PC-3 (cell line): ENCODE measurements around the gene HIP1R. TPM values are rescaled to one million over a fixed set of nuclear protein-coding genes. Genes with fewer than 3 reads are reported as not detected.
"Not testable (repeated sequence)": the region's sequence is repeated elsewhere in the genome, so short reads cannot be mapped to it uniquely, and the experiment has no call there.

Experiments used
- ATAC-seq: fragments of 200-7000 bp; cut with Tn5 transposase; 2 replicates; pipeline ENCODE4 v1.9.1; 2020; ENCODE audit warnings: mild to moderate bottlenecking, moderate library complexity
- BruUV-seq: library from RNA; stranded (reverse); fragments of 400-500 nt; replicated peaks from 2 replicates; lab custom pipeline; 2021; lab: Mats Ljungman, UMichigan
- CTCF ChIA-PET: fragments of 300-600 bp; sonication (Branson Sonifier 250); formaldehyde crosslinking; loops from one replicate; lab custom pipeline; 2022; ENCODE audit warnings: antibody characterized with exemption; lab: Charles Lee
- POLR2A ChIA-PET: fragments of 300-600 bp; sonication (Branson Sonifier 250); formaldehyde crosslinking; loops from one replicate; lab custom pipeline; 2022; ENCODE audit warnings: antibody characterized with exemption; ENCODE audit not compliant: unreplicated experiment; lab: Charles Lee
- DNase-seq: peaks from one replicate; pipeline ENCODE4 v3.0.0-alpha.2; 2015
- H2AFZ ChIP-seq: fragments of 300-600 bp; sonication (generic); 2 replicates; pipeline ENCODE4 v1.6.0; 2016; ENCODE audit warnings: antibody characterized with exemption, low read length
- H3F3A ChIP-seq: fragments of 300-600 bp; sonication (generic); one replicate; pipeline ENCODE4 v1.6.0; 2017; ENCODE audit warnings: antibody characterized with exemption, low read length, control low read depth, mild to moderate bottlenecking; ENCODE audit not compliant: unreplicated experiment
- H3K27ac ChIP-seq: fragments of 300-600 bp; sonication (generic); 2 replicates; pipeline ENCODE4 v1.5.1; 2016; ENCODE audit warnings: mild to moderate bottlenecking, low read length
- H3K27me3 ChIP-seq: fragments of 300-600 bp; sonication (generic); 2 replicates; pipeline ENCODE4 v1.6.1; 2016; ENCODE audit warnings: low read length, mixed read lengths
- H3K36me3 ChIP-seq: fragments of 300-600 bp; sonication (generic); 2 replicates; pipeline ENCODE4 v1.6.1; 2016; ENCODE audit warnings: low read depth, mixed run types, low read length, mixed read lengths
- H3K4me1 ChIP-seq: fragments of 300-600 bp; sonication (generic); 2 replicates; pipeline ENCODE4 v1.5.1; 2016; ENCODE audit warnings: low read length; ENCODE audit not compliant: insufficient read depth
- H3K4me2 ChIP-seq: fragments of 300-600 bp; sonication (generic); 2 replicates; pipeline ENCODE4 v1.6.0; 2016; ENCODE audit warnings: low read length
- H3K4me3 ChIP-seq: fragments of 300-600 bp; sonication (generic); 2 replicates; pipeline ENCODE4 v1.5.1; 2016; ENCODE audit warnings: mild to moderate bottlenecking, low read length, mixed read lengths
- H3K79me2 ChIP-seq: fragments of 300-600 bp; sonication (generic); 2 replicates; pipeline ENCODE4 v1.6.1; 2017; ENCODE audit warnings: low read length, mixed read lengths
- H3K9ac ChIP-seq: fragments of 300-600 bp; sonication (generic); 2 replicates; pipeline ENCODE4 v1.6.0; 2016; ENCODE audit warnings: mild to moderate bottlenecking, low read length
- H3K9me2 ChIP-seq: fragments of 300-600 bp; sonication (generic); replicated peaks from 2 replicates; pipeline ENCODE4 v1.6.1; 2016; ENCODE audit warnings: mixed run types, low read length, mixed read lengths
- H3K9me3 ChIP-seq: fragments of 300-600 bp; sonication (generic); 2 replicates; pipeline ENCODE4 v1.6.1; 2016; ENCODE audit warnings: low read length, mixed read lengths
- H4K20me1 ChIP-seq: fragments of 300-600 bp; sonication (generic); 2 replicates; pipeline ENCODE4 v1.6.1; 2016; ENCODE audit warnings: low read length, mixed read lengths
- EZH2 ChIP-seq: fragments of 300-600 bp; sonication (generic); IDR thresholded peaks from one replicate; pipeline ENCODE4 v1.6.1; 2017; ENCODE audit warnings: antibody characterized with exemption, mild to moderate bottlenecking, low read length; ENCODE audit not compliant: unreplicated experiment
- EZH2phosphoT487 ChIP-seq: fragments of 300-600 bp; sonication (generic); IDR thresholded peaks from 2 replicates; pipeline ENCODE4 v1.6.1; 2018; ENCODE audit warnings: mild to moderate bottlenecking, antibody characterized with exemption, low read length, borderline replicate concordance
- intact Hi-C: fragments of 100-400 bp; cut with micrococcal nuclease; formaldehyde crosslinking; loops from 2 replicates; pipeline ENCODE4 v1.9.0; 2023
- total RNA-seq: library from RNA; depleted of rRNA; stranded (reverse); fragments of >200 nt; gene quantifications from 2 replicates; pipeline ENCODE4 v1.2.3, GENCODE V29; 2014
- TF ChIP-seq, protein P1 (sequence below): fragments of 300-600 bp; sonication (generic); conservative IDR thresholded peaks from 2 replicates; pipeline ENCODE4 v1.5.1; 2017; ENCODE audit warnings: antibody characterized with exemption, low read depth, mild to moderate bottlenecking, low read length

HIP1R gene
- total RNA-seq, 1 experiment from 2014 or later, result 46.1 TPM

DNA sequence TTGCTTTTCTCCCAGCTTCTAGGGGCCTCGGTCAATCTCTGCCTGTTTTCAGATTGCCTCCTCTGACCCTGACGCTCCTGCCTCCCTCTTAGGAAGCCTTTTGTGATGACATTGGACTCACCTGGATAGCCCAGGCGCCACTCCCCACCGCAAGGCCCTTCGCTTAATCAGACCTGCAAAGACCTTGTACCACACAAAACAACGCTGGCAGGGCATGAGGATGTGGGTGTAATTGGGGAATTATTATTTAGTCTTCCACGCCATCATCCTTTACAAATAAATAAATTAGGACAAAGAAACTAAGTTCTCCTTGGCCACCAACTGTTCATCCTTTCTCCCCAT is 68.4 kb downstream of the HIP1R start:
- ChIA-PET CTCF (no interaction called here), POLR2A (no interaction called here)
- H3K79me2 ChIP-seq, result no peaks in the 10 kb centered on the region
- no peak overlapping the region for H2AFZ ChIP-seq
- H3K9ac ChIP-seq, result no peak overlapping the region
- H3K9me3 ChIP-seq, result no peaks in the 10 kb centered on the region
- H3K27me3 ChIP-seq, result no peaks in the 10 kb centered on the region
- H3F3A ChIP-seq, result no peaks in the 10 kb centered on the region
- H3K36me3 ChIP-seq, result no peaks in the 10 kb centered on the region
- no peaks in the 10 kb centered on the region for H3K9me2 ChIP-seq
- H4K20me1 ChIP-seq, result no peaks in the 10 kb centered on the region
- no peak overlapping the region for H3K4me2 ChIP-seq
- H3K4me3 ChIP-seq, result no peak overlapping the region
- peaks cover 12% of the 10 kb centered on the region for H3K4me1 ChIP-seq
- no peak overlapping the region for H3K27ac ChIP-seq
- TF ChIP-seq EZH2phosphoT487 (no peak), EZH2 (no peak)
- TF ChIP-seq, protein P1, sequence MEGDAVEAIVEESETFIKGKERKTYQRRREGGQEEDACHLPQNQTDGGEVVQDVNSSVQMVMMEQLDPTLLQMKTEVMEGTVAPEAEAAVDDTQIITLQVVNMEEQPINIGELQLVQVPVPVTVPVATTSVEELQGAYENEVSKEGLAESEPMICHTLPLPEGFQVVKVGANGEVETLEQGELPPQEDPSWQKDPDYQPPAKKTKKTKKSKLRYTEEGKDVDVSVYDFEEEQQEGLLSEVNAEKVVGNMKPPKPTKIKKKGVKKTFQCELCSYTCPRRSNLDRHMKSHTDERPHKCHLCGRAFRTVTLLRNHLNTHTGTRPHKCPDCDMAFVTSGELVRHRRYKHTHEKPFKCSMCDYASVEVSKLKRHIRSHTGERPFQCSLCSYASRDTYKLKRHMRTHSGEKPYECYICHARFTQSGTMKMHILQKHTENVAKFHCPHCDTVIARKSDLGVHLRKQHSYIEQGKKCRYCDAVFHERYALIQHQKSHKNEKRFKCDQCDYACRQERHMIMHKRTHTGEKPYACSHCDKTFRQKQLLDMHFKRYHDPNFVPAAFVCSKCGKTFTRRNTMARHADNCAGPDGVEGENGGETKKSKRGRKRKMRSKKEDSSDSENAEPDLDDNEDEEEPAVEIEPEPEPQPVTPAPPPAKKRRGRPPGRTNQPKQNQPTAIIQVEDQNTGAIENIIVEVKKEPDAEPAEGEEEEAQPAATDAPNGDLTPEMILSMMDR, result no peak
- DNase-seq, result no peak
- intact Hi-C loops, result no loop called here
- no peak for ATAC-seq
- no TSS peak for BruUV-seq

DNA sequence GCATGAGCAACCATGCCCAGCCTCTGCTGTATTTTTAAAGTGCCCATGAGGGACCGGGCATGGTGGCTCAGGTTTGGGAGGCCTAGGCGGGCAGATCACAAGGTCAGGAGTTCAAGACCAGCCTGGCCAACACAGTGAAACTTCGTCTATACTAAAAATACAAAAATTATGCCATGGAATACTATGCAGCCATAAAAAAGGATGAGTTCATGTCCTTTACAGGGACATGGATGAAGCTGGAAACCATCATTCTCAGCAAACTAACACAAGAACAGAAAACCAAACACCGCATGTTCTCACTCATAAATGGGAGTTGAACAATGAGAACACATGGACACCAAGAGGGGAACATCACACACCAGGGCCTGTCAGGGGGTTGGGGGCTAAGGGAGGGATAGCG is 70.0 kb downstream of the HIP1R start:
- CTCF ChIA-PET, H3K9me2 ChIP-seq, intact Hi-C loops, H3K4me2 ChIP-seq, H3K27me3 ChIP-seq, H3K4me1 ChIP-seq, POLR2A ChIA-PET, H3F3A ChIP-seq, H4K20me1 ChIP-seq, BruUV-seq, H3K27ac ChIP-seq, H3K4me3 ChIP-seq, H3K9me3 ChIP-seq, DNase-seq, H3K79me2 ChIP-seq, H2AFZ ChIP-seq, H3K9ac ChIP-seq, ATAC-seq, H3K36me3 ChIP-seq: not testable (repeated sequence)

DNA sequence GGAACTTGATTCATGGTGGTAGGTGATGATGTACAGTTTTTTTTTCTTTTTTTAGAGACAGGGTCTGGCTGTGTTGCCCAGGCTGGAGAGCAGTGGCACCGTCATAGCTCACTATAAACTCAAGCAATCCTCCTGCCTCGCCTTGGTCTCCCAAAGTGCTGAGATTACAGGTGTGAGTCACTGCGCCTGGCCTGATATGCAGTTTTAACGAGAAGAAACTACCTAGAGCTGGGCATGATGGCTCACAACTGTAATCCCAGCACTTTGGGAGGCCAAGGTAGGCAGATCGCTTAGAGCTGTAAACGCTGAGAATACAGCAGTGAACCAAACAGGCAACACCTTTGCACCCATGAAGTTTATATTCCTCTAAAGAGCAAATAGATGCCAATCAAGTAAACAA is 73.7 kb downstream of the HIP1R start:
- Histone ChIP-seq H3K9me2 (no peaks in the 10 kb centered on the region), H3K36me3 (no peaks in the 10 kb centered on the region), H3K27ac (no peak overlapping the region), H3K27me3 (no peaks in the 10 kb centered on the region), H3F3A (no peaks in the 10 kb centered on the region), H4K20me1 (no peaks in the 10 kb centered on the region), H3K79me2 (no peaks in the 10 kb centered on the region), H2AFZ (no peak overlapping the region), H3K4me2 (no peak overlapping the region), H3K9ac (no peak overlapping the region), H3K4me1 (no peaks in the 10 kb centered on the region), H3K9me3 (no peaks in the 10 kb centered on the region), H3K4me3 (no peak overlapping the region)
- no TSS peak for BruUV-seq
- CTCF ChIA-PET, result no interaction called here
- ATAC-seq (peak; percentile 11; the same call in 1 of the 2 replicates), DNase-seq (peak; percentile 22)
- no peak for TF ChIP-seq EZH2
- POLR2A ChIA-PET, result no interaction called here
- intact Hi-C loops, result no loop called here

DNA sequence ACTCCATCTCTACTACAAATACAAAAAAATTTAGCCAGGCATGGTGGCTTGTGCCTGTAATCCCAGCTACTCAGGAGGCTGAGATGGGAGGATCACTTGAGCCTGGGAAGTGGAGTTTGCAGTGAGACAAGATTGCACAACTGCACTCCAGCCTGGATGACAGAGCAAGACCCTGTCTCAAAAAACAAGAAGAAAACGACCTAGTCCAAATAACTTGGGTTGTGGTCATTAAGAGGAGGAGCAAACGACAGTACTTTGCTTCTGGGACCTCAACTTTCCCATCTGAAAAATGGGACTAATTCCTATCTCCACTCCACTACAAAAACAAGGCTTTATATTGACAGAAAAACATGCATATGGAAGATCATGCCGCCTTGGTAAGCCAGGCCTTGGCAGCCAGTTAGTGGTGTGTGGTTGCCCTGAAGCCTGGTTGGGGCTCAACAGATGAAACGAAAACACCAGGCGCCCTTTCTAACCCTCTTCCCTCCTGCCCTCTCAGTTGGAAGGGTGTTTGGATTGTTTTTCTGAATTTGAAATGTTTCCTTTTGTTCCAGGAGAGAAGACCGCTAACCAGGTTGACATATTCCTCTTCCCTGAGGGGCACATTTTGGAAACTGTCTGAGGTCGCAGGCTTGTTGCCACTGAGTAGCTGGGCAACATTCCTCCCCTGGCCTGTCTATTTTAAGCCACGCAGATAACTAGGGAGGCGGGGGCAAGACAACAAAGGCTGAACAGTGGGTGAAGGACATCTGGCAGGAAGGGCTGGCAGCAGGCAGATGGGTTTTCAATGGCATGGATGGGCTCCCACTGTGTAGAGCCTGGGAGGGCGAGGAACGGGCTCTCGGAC is 74.4 kb downstream of the HIP1R start:
- Histone ChIP-seq H3K9me2 (no peaks in the 10 kb centered on the region), H3K9ac (no peak overlapping the region), H4K20me1 (no peaks in the 10 kb centered on the region), H2AFZ (no peak overlapping the region), H3K4me1 (no peaks in the 10 kb centered on the region), H3K9me3 (no peaks in the 10 kb centered on the region), H3K4me2 (no peak overlapping the region), H3F3A (no peaks in the 10 kb centered on the region), H3K27me3 (no peaks in the 10 kb centered on the region), H3K27ac (no peak overlapping the region), H3K4me3 (no peak overlapping the region), H3K79me2 (no peaks in the 10 kb centered on the region), H3K36me3 (no peaks in the 10 kb centered on the region)
- BruUV-seq, result no TSS peak
- ChIA-PET POLR2A (no interaction called here), CTCF (no interaction called here)
- intact Hi-C loops, result no loop called here
- TF ChIP-seq, protein P1, result no peak
- DNase-seq (no peak), ATAC-seq (no peak)
